HG02610 (cell line): ENCODE results near the gene TNFRSF13B.
"Not testable (repeated sequence)": the region's sequence is repeated elsewhere in the genome, so short reads cannot be mapped to it uniquely, and the experiment has no call there.

Experiments used
- ATAC-seq: cut with Tn5 transposase; IDR thresholded peaks from one replicate; pipeline ENCODE4 v1.9.1; 2021; ENCODE audit warnings: mild to moderate bottlenecking, moderate library complexity; ENCODE audit not compliant: unreplicated experiment

Gene TNFRSF13B

DNA sequence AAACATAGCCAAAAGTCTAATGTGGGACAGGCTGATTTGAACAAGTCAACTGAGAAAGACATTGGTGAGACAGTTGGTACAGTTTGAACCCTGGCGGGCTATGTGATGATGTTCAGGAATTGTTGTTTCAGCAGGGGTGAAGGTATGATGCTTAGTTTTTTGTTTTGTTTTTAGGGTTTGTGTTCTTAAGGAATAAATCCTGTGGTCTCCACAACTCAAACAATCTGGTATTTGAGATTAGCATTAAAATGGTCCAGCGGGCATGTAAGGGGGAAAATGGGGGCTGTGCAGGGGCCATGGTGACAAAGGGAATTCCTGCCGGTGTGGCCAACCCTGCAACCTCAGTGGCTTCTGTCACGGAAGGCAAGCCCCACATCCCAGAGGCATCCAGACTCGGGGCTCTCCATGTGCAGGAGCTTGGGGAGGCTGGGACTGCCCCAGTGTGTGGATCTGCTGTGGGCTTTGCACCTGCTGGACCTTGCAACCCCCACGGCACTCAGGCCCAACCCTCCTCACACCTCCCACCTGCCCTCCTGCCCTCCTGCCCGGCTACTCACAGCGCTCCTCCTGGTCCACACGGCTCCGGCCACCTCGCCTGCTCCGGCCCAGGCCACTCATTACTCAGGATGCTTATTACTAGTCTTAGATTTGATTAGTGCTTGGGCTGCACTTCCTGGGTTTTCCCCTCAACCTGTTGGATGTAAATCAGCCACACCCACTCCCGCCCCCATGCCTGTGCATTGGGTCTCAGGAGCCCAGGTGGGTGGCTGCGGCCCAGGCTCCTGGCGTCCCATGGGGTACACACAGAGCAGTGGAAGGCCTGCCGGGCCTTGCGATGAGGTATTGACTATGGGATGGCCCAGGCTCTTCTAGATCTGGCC is at the start of gene TNFRSF13B:
TSS of gene TNFRSF13B (minus strand) at position 661 of the 881 bp plus-strand sequence. CDS start at position 618, 43 bp downstream.
- ATAC-seq, result peak; percentile 35

DNA sequence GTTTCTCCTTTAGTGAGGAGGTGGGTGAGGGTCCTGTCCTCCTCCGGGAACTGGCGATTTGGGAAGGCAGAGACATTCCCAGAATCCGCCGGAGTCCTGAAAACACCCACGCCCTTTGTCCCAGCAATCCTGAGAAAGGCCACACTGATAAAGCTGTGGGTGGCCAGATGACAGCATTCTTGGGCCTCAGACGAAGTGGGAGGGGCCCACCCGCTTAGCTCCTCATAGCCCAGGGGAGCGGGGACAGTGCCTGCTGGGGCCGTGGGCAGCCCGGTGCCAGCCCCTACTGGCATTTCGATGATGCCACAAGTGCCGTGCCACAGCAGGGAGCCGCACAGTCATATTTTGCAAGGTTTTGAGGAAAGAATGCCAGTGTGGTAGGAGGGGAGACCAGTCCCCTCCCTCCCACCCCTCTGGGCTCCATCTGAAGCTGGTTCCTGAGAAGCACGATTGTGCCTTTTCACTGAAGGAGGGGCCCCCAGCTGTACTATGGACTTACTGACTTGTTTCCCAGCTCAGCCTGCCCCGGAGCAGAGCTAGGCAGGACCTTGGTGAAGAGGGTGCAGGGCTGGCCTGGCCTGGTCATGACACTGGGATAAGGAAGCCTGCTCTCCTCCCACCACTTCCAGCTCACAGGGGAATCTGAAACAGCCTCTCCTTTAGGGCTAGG is 49.4 kb upstream of the TNFRSF13B start:
- no peak for ATAC-seq

DNA sequence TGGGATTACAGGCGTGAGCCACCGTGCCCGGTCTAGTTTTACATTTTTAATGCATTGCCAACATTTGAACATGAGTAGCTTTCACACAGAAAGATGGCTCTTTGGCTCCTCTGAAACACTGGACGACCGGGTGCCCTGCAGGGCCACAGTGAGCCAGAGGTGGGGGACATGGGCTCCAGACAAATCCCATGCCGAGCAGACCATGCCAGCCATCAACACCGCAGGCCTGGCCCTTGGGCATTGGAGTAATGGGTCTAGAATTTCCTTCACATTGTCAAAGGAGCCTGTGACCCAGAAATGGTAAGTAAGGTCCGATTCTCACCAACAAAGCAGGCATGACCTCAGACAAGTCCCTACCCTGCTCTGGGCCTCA is 48.9 kb upstream of the TNFRSF13B start:
- ATAC-seq, result no peak

DNA sequence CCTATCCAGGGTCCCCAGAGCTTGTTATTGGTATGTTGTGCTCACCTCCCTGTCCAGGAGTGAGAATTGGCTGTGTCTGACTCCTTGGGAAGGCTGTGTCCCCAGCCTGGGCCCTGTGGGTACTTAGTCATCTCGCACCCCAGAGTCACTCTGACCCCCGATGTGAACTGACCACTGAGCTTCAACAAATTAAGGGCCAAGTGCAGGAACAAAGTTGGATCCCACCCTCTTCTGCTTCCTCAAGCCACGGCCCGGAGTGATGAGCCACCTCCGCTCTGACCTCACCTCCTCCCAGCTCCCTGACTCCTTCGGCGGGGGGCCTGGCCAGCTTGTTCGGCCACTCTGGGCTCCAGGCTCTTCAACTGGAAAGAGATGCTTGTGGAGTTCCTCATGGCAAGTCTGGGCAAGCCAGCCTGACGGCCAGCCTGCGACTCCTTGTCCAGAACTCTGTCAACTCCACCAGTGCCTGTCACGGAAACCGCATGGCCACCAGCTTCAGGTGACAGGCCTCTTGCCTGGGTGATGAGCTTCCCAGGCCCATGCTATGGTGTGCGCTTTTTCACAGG is 48.1 kb upstream of the TNFRSF13B start:
- no peak for ATAC-seq

DNA sequence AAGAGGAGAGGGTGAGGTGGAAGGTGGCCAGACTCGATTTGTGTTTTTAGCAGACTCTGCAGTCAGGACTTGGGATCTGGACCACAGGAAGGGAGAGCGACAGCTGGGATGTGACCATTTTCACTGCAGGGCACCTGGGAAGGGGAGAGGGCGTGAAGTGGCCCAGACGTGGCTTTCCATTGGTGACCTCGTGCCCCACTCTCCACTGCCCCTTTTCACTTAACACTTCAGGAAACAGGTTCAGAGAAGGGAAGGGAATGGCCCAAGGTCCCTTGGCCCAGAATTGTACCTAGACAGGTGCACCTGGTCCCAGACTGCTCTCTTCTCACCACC is 47.5 kb upstream of the TNFRSF13B start:
- no peak for ATAC-seq

DNA sequence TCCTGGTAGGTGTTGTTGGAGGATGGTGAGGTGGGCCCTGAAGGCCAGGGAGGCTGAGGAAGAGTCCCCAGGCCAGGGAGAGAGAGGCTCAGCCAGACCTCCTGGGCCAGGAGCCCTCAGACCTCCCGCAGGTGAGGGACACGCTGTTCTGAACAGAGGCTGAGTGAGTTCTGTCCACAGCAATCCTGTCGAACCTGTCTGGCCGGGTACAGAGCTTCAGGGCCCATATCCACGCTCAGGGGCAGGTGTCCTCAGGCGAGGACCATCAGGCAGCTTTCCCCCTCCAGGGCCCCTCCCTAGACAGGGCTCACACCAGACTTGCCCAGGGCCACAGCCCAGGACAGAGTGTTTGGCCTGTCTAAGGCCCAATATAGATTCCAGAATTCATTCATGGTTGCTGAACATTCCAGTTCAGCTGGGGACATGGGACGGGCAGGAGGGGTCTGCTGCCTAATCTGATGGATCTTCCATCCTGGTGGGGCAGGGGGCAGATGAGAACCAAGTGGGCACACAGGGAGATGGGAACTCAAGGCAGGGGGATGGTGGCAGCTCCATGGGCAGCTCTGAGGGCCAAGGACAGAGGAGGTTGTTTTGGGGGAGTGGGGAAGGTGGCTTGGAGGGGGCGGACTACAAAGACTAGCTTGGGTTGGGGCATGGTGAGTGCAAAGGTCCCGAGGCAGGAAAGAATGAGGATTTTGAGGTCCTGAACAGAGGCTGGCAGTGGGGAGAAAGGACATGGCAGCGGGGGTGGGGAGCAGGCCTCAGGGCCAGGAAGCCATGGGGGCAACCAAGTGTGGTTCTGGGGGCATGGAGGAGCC is 46.9 kb upstream of the TNFRSF13B start:
- no peak for ATAC-seq

DNA sequence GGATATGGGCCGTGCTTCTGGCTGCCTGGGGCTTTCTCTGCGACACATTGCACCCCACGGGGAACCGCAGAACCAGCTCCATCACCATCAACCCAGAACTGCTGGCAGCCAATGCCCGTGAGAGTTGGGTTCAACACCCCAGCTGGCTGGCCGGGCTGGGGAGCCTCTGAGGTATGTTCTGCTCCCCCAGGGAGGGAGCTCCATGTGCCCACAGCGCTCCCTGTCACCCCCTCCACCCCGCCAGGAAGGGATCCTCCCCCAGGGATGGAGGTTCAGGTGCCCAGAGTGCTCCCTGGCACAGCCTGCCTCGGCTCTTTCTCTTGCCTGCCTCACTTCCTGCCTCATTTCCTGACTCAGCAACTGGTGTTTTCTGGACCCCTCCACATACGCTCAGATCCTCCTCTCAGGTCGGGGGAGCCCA is 46.1 kb upstream of the TNFRSF13B start:
- no peak for ATAC-seq

DNA sequence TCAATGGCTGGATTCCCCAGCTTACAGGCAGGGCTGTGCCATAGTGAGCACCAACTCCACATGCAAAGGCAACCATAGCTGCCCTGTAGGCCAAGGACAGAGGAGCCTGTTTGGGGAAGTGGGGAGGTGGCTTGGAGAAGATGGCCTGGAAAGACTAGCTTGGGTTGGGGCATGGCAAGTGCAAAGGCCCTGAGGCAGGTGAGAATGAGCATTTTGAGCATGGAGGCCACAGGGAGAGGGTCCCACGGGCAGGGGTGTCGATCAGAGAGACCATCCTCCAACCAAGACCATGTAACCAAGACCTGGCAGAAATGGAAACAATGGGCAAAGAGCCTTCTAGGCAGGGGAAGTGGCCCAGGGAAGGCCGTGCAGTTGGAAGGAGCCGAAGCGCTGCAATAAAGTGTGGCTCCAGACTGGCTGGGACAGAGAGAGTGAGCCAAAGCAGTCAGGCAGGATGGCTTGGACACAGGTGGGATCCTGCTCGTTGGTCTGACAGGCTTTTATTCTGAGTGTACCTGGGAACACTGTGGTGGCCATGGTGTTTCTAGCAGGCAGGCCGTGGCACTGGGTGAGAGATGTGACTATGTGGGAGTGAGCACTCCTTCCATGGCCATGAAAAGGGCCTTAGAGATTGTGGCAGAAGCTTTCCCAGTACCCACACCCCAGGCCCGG is 45.6 kb upstream of the TNFRSF13B start:
- ATAC-seq, result no peak

DNA sequence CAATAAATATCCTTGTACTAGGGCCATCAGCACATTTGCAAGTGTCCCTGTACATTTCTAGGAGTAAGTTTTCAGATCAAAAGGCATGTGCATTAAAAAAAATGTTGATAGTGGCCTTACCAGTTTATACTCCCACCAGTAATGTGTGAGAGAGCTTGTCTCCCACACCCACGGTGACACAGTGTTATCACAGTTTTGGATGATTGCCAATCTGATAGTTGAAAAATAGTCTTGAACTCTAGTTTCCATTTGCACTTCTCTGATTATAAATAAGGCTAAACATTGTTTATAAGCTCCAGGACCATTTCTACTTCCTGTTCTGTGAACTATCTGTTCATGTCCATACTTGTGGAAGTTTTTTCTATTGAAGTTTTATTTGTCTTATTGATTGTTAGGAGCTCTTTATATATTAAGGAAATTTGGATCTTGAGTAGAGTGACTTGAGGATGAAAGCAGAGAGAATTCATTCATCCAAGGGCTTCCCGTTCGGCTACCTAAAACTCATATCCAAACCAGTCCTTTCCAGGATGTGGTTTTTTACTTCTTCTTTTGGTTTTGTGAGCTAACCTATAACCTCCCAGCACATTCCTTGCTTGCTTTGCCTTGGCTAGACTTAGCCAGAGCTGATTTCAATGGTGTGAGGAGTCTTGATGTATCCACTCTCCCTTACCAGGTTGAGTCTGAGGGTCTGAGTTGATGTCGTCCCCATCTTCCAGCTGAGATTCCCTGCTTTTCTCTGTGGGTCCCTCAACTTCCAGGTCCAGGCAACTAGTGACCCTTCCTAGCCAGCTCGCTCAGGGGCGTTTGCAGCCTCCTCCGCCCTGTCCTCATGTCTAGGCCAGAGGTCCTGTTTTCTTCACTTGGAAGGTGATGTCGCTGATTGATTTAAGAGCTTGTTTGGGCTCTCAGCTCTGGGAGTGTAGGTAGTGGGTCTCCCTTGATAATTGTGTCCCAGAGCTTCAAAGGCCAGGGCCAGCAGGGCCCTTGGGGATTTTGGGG is 44.6 kb upstream of the TNFRSF13B start:
- not testable (repeated sequence) for ATAC-seq

DNA sequence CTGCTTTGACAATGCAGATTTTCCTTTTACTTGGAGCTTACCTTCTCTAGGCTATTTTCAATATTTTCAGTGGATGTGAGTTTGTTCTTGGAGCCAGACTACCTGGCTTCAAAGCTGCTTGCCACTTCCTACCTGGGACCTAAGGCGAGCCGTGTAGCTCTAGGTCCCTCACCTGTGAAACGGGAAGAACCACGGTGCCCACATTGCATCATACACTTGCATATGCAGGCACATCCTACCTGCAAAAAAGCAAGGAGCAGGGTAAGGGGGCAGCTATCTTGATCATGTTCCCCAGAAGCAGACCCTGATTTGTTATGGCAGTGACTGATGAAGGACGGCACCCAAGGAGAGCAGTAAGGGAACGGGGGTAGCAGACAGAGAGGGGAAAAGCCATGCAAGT is 43.3 kb upstream of the TNFRSF13B start:
- ATAC-seq, result no peak

DNA sequence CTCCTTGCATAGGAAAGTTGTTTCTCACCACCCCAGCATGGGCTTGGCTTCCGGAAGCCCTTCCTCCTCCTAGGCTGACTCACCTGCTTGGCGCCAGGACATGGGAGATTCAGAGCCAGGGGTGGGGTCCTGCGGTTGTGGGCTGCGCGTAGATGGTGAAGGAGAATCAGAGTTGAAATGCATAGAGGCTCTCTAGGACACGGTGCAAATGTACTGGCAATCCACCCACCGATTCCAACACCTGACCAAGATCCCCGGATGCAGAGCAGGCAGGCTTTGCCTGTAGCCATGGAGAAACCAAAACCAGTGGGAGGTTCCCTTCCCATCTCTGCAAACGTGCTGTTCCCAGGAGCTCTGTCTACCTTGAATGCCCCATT is 42.8 kb upstream of the TNFRSF13B start:
- not testable (repeated sequence) for ATAC-seq

DNA sequence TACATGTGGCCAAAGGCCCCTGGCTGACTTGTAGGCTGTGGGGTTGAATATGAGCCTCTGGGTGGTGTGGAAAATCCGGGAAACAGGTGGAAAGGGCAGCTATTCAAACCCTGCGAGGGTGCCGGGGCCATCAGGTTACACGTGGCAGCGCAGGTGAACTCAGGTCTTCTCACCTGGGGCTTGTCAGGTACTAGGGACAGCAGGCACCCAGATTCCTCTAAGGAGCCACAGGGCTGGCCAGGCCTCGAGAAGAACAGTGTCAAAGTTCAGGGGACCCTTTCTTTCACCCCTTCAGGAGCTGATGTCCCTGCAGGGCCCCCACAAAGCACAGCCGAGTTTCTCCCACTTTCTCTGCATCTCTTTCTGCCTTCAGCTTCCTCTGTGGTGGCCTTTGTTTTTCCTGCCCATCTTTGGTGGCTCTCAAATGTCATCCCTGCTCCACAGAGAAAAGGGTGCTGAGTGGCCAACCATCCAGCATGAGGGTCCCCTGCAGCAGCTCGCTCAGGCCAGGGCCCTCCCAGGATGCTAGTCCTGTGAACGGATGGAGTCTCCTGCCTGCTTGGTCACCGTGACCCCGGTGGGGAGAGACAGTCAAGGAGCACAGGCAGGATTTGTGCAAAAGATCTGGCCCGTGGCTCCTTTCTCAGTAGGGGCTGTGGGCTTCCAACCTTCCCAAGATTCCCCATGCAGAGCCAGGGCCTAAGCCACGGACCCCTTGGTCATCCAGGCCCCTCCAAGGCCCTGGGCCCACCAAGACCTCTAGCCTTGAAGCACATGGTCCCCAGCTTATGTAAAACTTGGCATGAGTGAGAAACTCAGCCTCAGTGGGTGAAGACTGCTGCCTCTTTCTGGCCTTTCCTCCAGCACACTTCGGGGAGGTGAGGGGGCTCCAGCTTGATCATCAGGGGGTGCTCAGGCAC is 42.2 kb upstream of the TNFRSF13B start:
- ATAC-seq, result not testable (repeated sequence)

DNA sequence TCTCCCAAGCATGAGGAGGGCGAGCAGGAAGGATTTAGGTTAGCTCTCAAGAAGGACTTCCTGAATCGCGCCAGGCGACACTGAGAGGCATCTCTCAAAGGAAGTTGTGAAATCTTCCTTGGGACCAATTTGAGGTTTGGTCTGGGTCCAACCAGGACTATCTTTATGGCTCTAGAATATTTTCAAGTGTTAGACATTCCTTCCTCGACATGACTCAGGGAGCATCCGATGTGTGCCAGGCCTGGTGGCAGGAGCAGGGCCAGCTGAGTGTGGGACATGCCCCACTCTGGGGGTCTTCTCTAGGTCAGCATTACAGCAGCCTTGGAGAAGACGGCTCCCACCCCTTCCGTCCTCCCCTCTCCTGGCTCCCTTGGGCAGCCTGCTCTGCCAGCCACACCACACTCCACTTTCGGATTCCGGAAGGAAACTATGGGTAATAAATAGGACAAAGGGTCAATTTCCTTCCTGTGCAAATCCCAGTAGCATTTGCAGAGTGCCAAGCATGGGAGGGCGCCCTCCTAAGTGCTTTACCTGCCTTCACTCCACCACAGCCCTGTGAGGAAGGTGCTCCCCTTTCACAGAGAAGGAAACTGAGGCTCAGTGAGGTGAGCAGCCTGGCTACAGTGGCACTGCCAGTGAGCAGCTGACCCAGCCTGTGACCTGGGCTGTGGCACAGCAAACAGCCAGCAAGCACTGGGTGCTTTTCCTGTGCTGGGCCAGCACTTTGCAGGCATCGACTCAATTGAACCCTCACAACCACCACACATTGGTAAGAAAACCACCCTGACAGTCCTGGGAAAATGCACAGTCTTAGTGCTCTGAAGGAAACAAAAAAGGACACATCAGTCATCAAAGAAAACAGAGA is 39.4 kb upstream of the TNFRSF13B start:
- not testable (repeated sequence) for ATAC-seq

DNA sequence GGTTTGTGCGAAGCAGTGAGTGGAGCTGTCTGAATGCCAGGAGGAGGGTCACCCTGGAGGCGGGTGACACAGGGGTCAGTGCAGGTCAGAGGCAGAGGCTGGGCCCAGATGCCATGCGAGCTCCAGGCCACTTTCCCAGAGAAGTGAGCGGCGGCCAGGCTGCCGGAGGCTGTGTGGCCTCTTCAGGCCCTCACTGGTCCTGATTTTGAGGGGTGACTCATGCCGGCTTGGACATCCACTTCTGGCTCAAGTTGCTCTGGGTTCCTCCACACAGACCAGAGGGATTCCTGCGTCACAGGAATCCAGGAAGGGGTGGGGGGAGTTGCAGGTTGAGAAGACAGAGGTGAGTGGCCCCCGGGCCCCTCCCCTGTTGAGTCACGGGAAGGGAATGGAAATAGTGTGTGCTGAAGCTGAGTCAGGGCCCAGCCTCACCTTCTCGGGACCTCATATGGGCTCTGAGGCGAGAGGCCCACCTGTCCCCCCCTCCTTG is 38.7 kb upstream of the TNFRSF13B start:
- not testable (repeated sequence) for ATAC-seq

DNA sequence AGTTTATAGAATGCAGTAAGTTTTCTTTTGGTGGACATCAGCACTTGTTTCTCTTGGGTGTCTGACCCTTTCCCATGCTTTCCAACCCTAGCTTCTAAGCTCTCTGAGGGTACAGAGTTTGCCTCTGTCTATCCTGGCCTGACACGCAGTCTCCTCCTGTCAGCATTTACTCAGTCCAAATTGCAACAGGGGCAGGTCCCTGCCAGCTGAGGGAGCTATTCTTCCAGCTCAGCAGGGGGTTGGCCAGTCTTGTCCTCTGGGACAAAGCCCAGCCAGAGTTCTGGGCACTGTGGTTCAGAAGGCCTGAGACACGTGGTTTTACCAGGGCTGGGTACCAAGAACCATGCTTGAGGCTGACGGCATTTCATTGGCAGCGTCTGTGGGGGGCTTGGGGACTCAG is 38.1 kb upstream of the TNFRSF13B start:
- not testable (repeated sequence) for ATAC-seq

DNA sequence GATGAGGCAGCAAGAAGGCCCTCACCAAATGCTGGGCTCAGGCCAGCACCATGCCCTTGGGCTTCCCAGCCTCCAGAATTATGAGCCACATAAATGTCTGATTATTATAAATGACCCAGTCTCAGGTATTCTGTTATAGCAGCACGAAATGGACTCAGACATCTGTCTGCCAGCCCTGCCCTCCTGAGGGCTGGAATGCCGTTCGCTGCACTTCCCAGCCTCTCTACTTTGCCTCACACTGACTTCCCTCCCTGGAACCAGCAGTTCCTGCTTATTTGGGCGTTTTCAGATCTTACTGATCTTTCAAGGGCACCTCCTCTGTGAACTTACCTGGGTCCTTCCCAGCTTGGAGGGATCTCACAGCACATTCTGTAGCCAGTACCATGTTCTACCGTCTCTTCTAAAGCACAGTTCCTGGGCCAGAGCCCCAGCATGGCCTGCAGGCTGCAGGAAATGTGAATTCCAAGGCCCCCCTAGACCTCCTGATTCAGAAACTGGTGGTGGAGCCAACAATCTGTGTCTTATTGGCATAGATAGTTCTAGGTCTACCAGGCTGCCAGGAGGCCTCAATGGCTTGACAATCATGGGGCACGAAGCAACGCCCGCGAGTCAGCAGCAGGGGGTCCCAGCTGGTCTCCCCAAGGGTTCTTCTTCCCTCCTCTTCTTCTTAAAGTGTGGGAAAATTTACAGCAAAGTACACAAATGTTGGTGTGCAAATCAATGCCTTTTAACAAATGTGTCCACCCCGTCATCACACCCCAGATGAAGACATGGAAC is 36.9 kb upstream of the TNFRSF13B start:
- not testable (repeated sequence) for ATAC-seq
